Caki2 (cell line): ENCODE data around the gene MYO19. TPM values are rescaled to one million over a fixed set of nuclear protein-coding genes. Genes with fewer than 3 reads are reported as not detected.
"Not testable (repeated sequence)": the region's sequence is repeated elsewhere in the genome, so short reads cannot be mapped to it uniquely, and the experiment has no call there.

ENCODE experiments used
- DNase-seq: peaks from one replicate; pipeline ENCODE4 v3.0.0-alpha.2; 2015; ENCODE audit warnings: low read depth
- in situ Hi-C: cut with HindIII; loops from 2 replicates; pipeline ENCODE4 v1.10.0; 2016; ENCODE audit warnings: low sequenced_read_pairs, low pct_unique_long_range_greater_than_20kb, mixed read lengths
- total RNA-seq: library from RNA; depleted of rRNA; stranded (reverse); fragments of >200 nt; shearing (Covaris generic); gene quantifications from 2 replicates; pipeline ENCODE4 v1.2.3, GENCODE V29; 2014; ENCODE audit warnings: low replicate concordance

The MYO19 gene
- total RNA-seq, 1 experiment from 2014 or later = 47.5 TPM

- peak; percentile 82 for DNase-seq
- in situ Hi-C loops = no loop called here
Measured at GRCh38 chr17:36533935-36534839, 481 bp downstream of the MYO19 start.

DNA sequence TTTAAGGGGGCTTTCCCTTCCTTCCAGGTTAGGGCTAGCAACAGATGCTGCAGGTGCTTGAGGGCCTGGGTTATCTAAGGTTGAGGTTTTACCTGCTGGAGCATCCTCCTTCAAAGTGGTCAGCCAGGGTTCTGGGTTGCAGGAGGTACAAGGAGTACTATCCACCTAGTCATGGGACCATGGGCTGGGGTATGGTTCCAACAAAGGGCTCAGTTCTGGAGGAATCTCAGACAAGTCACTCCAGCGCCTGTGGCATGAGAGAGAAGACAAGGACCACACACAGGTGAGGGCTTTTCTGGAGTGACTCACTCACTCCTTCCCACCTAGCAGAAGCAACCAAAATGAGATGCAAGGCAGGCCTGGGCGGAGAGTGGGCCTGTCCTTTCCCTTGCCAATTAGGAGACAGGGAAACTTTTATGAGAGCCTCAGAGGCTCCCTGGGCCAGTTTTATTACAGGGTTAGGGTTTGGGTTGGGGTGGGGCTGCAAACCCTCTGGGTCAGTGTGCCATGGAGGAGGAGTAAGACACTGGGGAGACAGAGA, 2.2 kb downstream of the MYO19 start:
- no peak for DNase-seq
- in situ Hi-C loops = no loop called here

- peak; percentile 19 for DNase-seq
- in situ Hi-C loops = no loop called here
Measured at GRCh38 chr17:36529121-36529520, 5.5 kb downstream of the MYO19 start.

DNA sequence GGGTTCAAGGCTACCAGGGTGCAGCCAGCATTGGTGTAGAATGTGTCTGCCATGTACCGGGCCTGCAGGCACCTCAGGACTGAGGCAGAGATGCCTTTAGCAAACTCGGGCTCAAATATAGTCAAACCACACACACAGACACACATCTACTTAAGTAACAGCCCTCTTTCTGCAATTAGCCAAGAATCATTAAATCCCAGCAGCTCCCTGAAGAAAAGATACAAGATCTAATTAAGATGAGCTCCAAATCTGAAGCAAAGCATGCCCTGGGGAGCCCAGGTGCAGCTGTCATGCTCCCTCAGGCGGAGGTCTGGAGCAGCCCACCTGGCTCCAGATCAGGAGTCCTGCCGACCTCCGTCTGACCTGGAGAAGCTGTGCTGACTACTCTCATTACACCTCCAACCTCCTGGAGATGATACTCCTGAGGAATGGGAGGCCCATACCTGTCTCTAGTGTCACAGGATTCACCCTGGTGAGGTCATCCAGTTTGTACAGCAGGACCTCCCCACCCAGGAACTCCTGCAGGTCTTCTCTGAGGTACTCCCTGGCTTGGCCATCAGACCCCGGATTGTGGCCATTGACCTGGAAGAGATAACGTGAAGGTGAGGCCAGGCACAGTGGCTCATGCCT, 6.9 kb downstream of the MYO19 start:
- in situ Hi-C loops = no loop called here
- DNase-seq = no peak

GRCh38 chr17:36525888-36526287, 8.8 kb downstream of the MYO19 start:
- in situ Hi-C loops = no loop called here
- DNase-seq = no peak

DNA sequence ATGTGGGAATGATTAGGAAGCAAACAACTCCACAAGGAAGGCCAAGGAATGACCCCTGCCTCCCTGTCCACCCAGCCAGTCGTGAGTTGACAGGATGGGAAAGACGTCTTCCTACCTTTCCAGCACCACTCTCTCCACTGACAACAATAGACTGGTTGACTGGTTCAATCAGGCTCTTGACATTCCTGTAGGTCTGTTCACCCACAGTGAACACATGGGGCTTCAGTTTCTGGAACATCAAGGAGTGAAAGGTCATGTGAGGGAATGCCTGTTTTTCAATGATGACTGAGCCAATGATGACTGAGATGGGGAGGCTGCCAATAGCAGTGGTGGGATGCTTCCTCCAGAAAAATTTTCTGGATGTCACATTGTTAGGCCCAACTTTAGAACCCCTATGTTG, 9.6 kb downstream of the MYO19 start:
- no peak for DNase-seq
- in situ Hi-C loops = no loop called here

GRCh38 chr17:36524428-36524876, 10.2 kb downstream of the MYO19 start:
- in situ Hi-C loops = no loop called here
- DNase-seq = no peak

- in situ Hi-C loops = no loop called here
- no peak for DNase-seq
Measured at GRCh38 chr17:36523113-36523512, 11.6 kb downstream of the MYO19 start.

DNA sequence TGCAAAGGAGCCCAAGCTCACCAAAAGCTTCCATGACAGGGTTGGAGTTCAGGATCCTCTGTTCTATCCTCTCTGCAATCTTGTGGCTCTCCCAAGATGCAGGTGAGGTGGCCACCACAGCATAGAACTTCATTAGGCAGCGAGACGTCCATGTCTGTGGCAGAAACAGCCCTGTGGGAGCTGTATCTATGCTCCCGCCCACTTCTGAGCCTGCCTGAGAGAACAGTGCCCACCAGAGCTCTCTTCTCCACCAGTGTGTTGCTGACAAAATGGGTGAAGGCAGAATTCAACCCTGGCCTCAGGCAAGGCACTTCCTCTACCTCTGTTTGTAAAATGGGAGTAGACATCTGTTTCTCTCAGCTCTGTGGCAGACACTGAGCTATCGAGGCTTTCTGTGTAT, 18.8 kb downstream of the MYO19 start:
- in situ Hi-C loops = no loop called here
- DNase-seq = no peak

- in situ Hi-C loops = no loop called here
- DNase-seq = no peak
Measured at GRCh38 chr17:36514856-36515255, 19.8 kb downstream of the MYO19 start.

DNA sequence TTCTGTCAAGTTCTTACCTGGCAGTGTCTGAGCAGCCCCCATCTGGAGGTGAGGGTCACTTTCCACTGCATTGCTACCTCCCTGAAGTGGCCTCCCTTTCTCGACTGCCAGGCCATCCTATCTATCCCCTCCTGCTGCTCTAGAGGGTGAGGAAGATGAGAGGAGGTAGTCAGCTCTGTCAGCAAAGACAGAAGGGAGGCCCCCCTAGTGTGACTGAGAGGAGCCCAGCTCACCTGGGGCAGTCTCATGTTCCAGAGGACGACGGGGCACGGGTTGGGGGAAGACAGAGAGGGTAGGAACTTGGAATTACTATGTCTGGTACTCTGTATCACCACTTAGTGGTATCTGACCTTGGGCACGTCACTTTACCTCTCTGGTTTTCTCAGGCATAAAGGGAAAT, 22.0 kb downstream of the MYO19 start:
- no peak for DNase-seq
- in situ Hi-C loops = no loop called here

DNA sequence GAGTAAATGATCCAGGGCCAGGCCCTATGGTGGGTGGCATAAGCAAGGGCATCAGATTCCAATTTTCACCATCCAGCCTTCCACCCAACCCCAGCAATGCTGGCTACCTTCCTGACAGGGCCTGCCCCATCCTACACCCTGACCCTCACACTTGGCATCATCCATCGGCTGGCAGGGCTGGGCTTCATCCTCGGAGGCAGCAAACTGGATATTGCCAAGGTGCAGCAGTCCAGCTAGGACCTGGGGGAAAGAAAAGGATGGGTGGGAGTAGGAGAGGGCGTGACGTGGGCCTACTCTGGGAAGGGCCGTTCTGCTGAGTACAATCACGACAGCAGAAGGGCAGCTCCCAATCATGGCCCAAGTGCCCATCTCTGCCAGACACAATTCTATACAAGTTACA, 23.5 kb downstream of the MYO19 start:
- in situ Hi-C loops = no loop called here

DNA sequence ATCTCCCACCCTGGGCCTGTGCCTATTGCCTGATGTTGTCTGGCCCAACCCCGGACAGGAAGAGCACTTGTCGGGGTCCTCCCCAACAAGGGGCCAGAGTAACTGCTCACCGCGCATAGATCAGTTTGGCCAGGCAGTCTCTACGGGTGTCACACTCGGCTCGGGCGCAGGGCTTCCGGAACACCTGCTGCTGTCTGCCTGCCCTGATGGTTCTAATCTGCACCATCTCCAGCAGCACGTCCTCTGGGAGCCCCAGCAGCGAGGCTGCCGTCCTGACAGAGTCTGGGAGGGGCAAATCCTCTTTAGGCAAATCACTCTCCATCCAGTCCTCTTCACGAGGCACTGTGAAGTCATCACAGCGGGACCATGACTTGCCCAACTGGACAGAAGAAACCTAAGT, 24.0 kb downstream of the MYO19 start:
- DNase-seq = no peak
- in situ Hi-C loops = no loop called here

More for the DNA sequence above, 23.5 kb downstream of the MYO19 start:
- no peak for DNase-seq

- DNase-seq = no peak
- in situ Hi-C loops = no loop called here
Measured at GRCh38 chr17:36509272-36509985, 25.2 kb downstream of the MYO19 start.

GRCh38 chr17:36508439-36508838, 26.2 kb downstream of the MYO19 start:
- DNase-seq, in situ Hi-C loops: not testable (repeated sequence)

DNA sequence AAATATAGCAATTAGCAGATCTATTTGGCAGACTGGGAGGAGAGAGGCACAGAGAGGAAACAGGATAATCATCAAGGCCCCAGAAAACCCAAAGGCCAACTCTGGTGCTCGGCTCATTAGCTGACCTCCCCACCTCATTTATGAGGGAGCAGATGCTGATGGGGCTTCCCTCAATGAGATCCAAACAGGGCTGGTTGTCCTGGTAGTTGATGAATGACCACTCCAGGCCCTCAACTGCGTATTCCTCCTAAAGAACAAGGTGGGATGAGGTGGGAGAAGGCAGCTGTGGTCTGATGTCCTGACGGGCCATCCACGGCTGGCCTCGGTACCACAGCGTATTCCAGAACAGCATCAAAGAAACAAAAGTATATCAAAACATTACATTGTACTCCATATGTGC, 27.4 kb downstream of the MYO19 start:
- in situ Hi-C loops = no loop called here
- no peak for DNase-seq

DNA sequence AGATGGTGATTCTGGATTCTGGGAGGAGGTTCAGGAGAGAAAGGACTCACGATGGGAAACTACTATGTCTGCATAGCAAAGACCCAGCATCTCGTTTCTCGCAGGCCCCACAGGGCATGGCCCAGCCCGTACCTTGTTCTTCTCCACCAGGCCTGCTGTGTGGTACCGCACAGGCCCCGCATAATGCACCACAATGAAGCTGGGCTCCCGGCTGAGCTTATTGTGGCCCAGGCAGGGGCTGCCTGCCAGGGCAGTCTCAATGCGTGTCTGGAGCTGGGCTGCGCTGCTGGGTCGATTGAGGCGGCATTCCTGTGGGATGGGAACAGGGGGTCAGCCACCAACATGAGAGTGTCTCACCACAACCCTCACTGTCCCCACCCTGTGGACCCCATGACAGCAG, 27.8 kb downstream of the MYO19 start:
- in situ Hi-C loops = no loop called here
- no peak for DNase-seq

GRCh38 chr17:36506249-36506826, 28.3 kb downstream of the MYO19 start:
- no peak for DNase-seq
- in situ Hi-C loops = no loop called here
